Activated naive CD4-positive, alpha-beta T cell treated with anti-CD3 and anti-CD28 coated beads, Interleukin-2, amount 10 ng/mL, durations not matched to agents 7 days and 5 days (primary cell): Measurements from ENCODE around the gene SRP54.
"Not testable (repeated sequence)": the region's sequence is repeated elsewhere in the genome, so short reads cannot be mapped to it uniquely, and the experiment has no call there.

Source experiments
- CTCF ChIA-PET: fragments of 350-600 bp; sonication (Branson Sonifier 250); formaldehyde crosslinking; loops from one replicate; lab custom pipeline; 2021; ENCODE audit warnings: antibody characterized with exemption; lab: Charles Lee
- DNase-seq: peaks from one replicate; pipeline ENCODE4 v3.0.0-alpha.2; 2020
- H3K27ac Mint-ChIP-seq: one replicate; pipeline ENCODE4 v1.8.0; 2021; ENCODE audit warnings: mild to moderate bottlenecking, moderate library complexity, mixed read lengths
- H3K27me3 Mint-ChIP-seq: one replicate; pipeline ENCODE4 v1.8.0; 2021; ENCODE audit warnings: mild to moderate bottlenecking, mixed read lengths
- H3K36me3 Mint-ChIP-seq: one replicate; pipeline ENCODE4 v1.8.0; 2021; ENCODE audit warnings: mixed read lengths
- H3K4me1 Mint-ChIP-seq: one replicate; pipeline ENCODE4 v1.8.0; 2021; ENCODE audit warnings: mixed read lengths
- H3K4me3 Mint-ChIP-seq: one replicate; pipeline ENCODE4 v1.8.0; 2021; ENCODE audit warnings: mild to moderate bottlenecking, moderate library complexity, mixed read lengths
- H3K9me3 Mint-ChIP-seq: one replicate; pipeline ENCODE4 v1.8.0; 2021; ENCODE audit warnings: mixed read lengths

SRP54 gene

GRCh38 chr14:34982421-34983147 lies at the start of gene SRP54:
SRP54 (plus strand) TSS chr14:34982992; CDS start chr14:34996710, 13,718 bp downstream.
- peaks cover 11% of the 10 kb centered on the region for H3K36me3 Mint-ChIP-seq
- no peak within 1 kb of the TSS for H3K27ac Mint-ChIP-seq
- CTCF ChIA-PET = interaction anchor here (1.0 to 2.2 kb wide), 3 partner anchors 52 to 152 kb away, joined by 4 to 9 read pairs (median 5); partner anchors contain the start of gene FAM177A1

GRCh38 chr14:34933301-34933700 lies 49.5 kb upstream of the SRP54 start:
- Mint-ChIP-seq H3K27ac (peak overlapping the region; percentile 39), H3K27me3 (no peaks in the 10 kb centered on the region), H3K36me3 (peaks cover 7% of the 10 kb centered on the region), H3K4me3 (no peak overlapping the region), H3K9me3 (no peaks in the 10 kb centered on the region), H3K4me1 (peaks cover 33% of the 10 kb centered on the region)
- CTCF ChIA-PET = interaction anchor here (1.1 kb wide), 1 partner anchor 8 kb away, joined by 3 read pairs; no protein-coding TSS in a partner anchor
- no peak for DNase-seq

More at GRCh38 chr14:34982421-34983147, at the start of gene SRP54:
- Mint-ChIP-seq H3K4me3 (no peak within 1 kb of the TSS), H3K4me1 (peaks cover 16% of the 10 kb centered on the region), H3K27me3 (no peaks in the 10 kb centered on the region), H3K9me3 (no peaks in the 10 kb centered on the region)
- peak; percentile 100 for DNase-seq

- CTCF ChIA-PET = no interaction called here
- no peak for DNase-seq
- peaks cover 17% of the 10 kb centered on the region for H3K4me1 Mint-ChIP-seq
Measured at GRCh38 chr14:34935488-34935887, 47.3 kb upstream of the SRP54 start.

DNA sequence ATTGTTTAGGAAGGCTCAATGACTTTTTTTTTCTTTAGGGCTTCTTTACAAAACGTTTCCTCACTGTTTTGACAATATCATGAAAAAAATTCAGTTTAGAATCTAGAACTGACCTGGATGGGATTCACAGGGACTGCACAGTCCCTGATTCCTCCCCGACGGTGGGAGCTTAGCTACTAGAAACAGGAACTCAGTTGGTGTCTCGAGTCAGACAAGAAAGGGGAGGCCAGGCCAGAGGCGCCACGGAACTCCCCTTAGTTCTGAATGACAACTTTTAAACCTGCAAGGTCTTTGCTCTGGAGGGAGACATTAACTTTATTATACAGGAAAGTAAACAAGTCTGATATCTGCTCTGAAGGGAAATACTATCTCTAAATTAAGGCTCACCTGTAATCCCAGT lies 45.4 kb upstream of the SRP54 start:
- Mint-ChIP-seq H3K9me3 (peaks cover 4% of the 10 kb centered on the region), H3K4me3 (no peak overlapping the region), H3K4me1 (peaks cover 8% of the 10 kb centered on the region), H3K27me3 (no peaks in the 10 kb centered on the region), H3K27ac (no peak overlapping the region), H3K36me3 (peaks cover 17% of the 10 kb centered on the region)
- CTCF ChIA-PET = interaction anchor here (0.7 to 0.8 kb wide), 2 partner anchors 43 to 475 kb away, joined by 3 to 4 read pairs; no protein-coding TSS in a partner anchor
- no peak for DNase-seq

More at GRCh38 chr14:34935488-34935887, 47.3 kb upstream of the SRP54 start:
- Mint-ChIP-seq H3K9me3 (no peaks in the 10 kb centered on the region), H3K4me3 (no peak overlapping the region), H3K36me3 (peaks cover 14% of the 10 kb centered on the region), H3K27ac (no peak overlapping the region), H3K27me3 (no peaks in the 10 kb centered on the region)

- no peak overlapping the region for H3K27ac Mint-ChIP-seq
Measured at GRCh38 chr14:34937876-34938275, 44.9 kb upstream of the SRP54 start.

DNA sequence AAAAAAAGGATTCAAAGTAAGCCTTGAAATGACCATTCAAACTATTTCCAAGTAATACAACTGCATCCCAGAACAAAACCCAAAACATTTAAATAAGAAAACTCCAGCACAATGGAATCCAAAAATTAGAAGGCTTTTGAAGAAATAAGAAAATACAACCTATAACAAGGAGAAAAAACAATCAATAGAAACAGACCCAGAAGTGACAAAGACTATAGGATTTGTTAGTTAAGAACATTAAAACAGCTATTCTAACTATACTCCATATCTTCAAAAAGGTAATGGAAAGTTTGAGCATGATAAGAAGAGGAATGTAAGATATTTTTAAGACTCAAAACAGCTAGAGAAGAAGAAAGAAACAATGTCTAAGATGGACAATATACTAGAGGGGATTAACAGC lies 39.3 kb upstream of the SRP54 start:
- DNase-seq = no peak
- H3K27me3 Mint-ChIP-seq = no peaks in the 10 kb centered on the region
- peaks cover 31% of the 10 kb centered on the region for H3K36me3 Mint-ChIP-seq
- no peak overlapping the region for H3K27ac Mint-ChIP-seq
- H3K4me1 Mint-ChIP-seq = no peaks in the 10 kb centered on the region
- H3K9me3 Mint-ChIP-seq = peaks cover 7% of the 10 kb centered on the region
- no peak overlapping the region for H3K4me3 Mint-ChIP-seq
- CTCF ChIA-PET = no interaction called here

More at GRCh38 chr14:34937876-34938275, 44.9 kb upstream of the SRP54 start:
- Mint-ChIP-seq H3K9me3 (peaks cover 4% of the 10 kb centered on the region), H3K36me3 (peaks cover 19% of the 10 kb centered on the region), H3K4me3 (no peak overlapping the region), H3K4me1 (peaks cover 7% of the 10 kb centered on the region), H3K27me3 (no peaks in the 10 kb centered on the region)
- CTCF ChIA-PET = interaction anchor here (0.7 to 0.8 kb wide), 2 partner anchors 43 to 474 kb away, joined by 3 to 4 read pairs; no protein-coding TSS in a partner anchor
- DNase-seq = no peak

- Mint-ChIP-seq H3K4me3 (no peak overlapping the region), H3K36me3 (peaks cover 29% of the 10 kb centered on the region), H3K27ac (no peak overlapping the region), H3K4me1 (no peaks in the 10 kb centered on the region), H3K9me3 (peaks cover 7% of the 10 kb centered on the region), H3K27me3 (no peaks in the 10 kb centered on the region)
- CTCF ChIA-PET = interaction anchor here (1.4 kb wide), 1 partner anchor 10 kb away, joined by 4 read pairs; no protein-coding TSS in a partner anchor
- DNase-seq = no peak
Measured at GRCh38 chr14:34944744-34945143, 38.0 kb upstream of the SRP54 start.

DNA sequence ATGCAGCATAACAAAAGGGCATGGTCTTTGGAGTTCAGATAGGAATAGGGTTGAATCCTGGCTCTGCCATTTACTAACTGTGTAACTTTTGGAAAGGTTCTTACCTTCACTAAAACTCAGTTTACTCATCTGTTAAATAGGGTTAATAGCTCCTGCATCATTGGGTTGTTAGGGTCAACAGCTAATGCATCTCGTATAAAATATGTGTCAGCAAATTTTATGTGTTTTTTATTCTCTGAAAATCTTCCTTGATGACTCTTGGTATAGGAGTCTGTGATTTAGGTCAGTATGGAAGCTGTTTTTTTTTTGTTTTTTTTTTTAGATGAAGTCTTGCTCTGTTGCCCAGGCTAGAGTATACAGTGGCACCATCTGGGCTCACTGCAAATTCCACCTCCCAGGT lies 36.1 kb upstream of the SRP54 start:
- no peak overlapping the region for H3K4me3 Mint-ChIP-seq
- H3K27ac Mint-ChIP-seq = no peak overlapping the region
- H3K36me3 Mint-ChIP-seq = peaks cover 29% of the 10 kb centered on the region
- CTCF ChIA-PET = interaction anchor here (0.7 kb wide), 1 partner anchor 67 kb away, joined by 3 read pairs; no protein-coding TSS in a partner anchor
- DNase-seq = no peak
- H3K9me3 Mint-ChIP-seq = peaks cover 7% of the 10 kb centered on the region
- H3K4me1 Mint-ChIP-seq = no peaks in the 10 kb centered on the region
- H3K27me3 Mint-ChIP-seq = no peaks in the 10 kb centered on the region

GRCh38 chr14:34951286-34951685 lies 31.5 kb upstream of the SRP54 start:
- peaks cover 12% of the 10 kb centered on the region for H3K36me3 Mint-ChIP-seq
- H3K4me3 Mint-ChIP-seq = no peak overlapping the region
- CTCF ChIA-PET = no interaction called here
- H3K27me3 Mint-ChIP-seq = no peaks in the 10 kb centered on the region
- no peak overlapping the region for H3K27ac Mint-ChIP-seq
- no peaks in the 10 kb centered on the region for H3K9me3 Mint-ChIP-seq
- H3K4me1 Mint-ChIP-seq = no peaks in the 10 kb centered on the region
- no peak for DNase-seq

GRCh38 chr14:34956931-34957330 lies 25.9 kb upstream of the SRP54 start:
- H3K27ac Mint-ChIP-seq = no peak overlapping the region
- no peaks in the 10 kb centered on the region for H3K27me3 Mint-ChIP-seq

GRCh38 chr14:34957771-34958286 lies 25.0 kb upstream of the SRP54 start:
- H3K9me3 Mint-ChIP-seq = no peaks in the 10 kb centered on the region
- H3K27ac Mint-ChIP-seq = no peak overlapping the region
- no peak for DNase-seq
- no peak overlapping the region for H3K4me3 Mint-ChIP-seq
- no peaks in the 10 kb centered on the region for H3K4me1 Mint-ChIP-seq
- CTCF ChIA-PET = no interaction called here
- no peaks in the 10 kb centered on the region for H3K27me3 Mint-ChIP-seq
- H3K36me3 Mint-ChIP-seq = peaks cover 29% of the 10 kb centered on the region

More at GRCh38 chr14:34956931-34957330, 25.9 kb upstream of the SRP54 start:
- CTCF ChIA-PET = no interaction called here
- no peak for DNase-seq
- H3K4me3 Mint-ChIP-seq = no peak overlapping the region
- no peaks in the 10 kb centered on the region for H3K9me3 Mint-ChIP-seq
- H3K4me1 Mint-ChIP-seq = no peaks in the 10 kb centered on the region
- peaks cover 31% of the 10 kb centered on the region for H3K36me3 Mint-ChIP-seq

DNA sequence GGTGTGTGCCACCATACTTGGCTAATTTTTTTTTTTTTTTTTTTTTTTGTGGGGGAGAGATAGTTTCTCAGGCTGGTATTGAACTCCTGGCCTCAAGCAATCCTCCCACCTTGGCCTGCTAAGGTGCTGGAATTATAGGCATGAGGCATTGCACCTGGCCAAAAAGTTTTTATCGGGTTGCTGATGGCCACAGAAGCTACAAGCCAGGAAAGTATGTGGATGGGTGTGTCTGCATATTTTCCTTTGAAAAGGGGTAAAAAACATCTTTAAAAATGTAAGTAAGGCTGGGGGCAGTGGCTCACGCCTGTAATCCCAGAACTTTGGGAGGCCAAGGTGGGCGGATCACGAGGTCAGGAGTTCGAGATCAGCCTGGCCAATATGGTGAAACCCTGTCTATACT lies 20.7 kb upstream of the SRP54 start:
- H3K27ac Mint-ChIP-seq, H3K27me3 Mint-ChIP-seq, H3K4me3 Mint-ChIP-seq, DNase-seq, H3K4me1 Mint-ChIP-seq, H3K9me3 Mint-ChIP-seq: not testable (repeated sequence)
- peaks cover 25% of the 10 kb centered on the region for H3K36me3 Mint-ChIP-seq
- CTCF ChIA-PET = interaction anchor here (0.6 kb wide), 1 partner anchor 16 kb away, joined by 3 read pairs; no protein-coding TSS in a partner anchor

- CTCF ChIA-PET = no interaction called here
- Mint-ChIP-seq H3K27ac (no peak overlapping the region), H3K27me3 (no peaks in the 10 kb centered on the region), H3K4me1 (peaks cover 6% of the 10 kb centered on the region), H3K36me3 (peaks cover 20% of the 10 kb centered on the region), H3K4me3 (no peak overlapping the region), H3K9me3 (no peaks in the 10 kb centered on the region)
- DNase-seq = no peak
Measured at GRCh38 chr14:34964977-34965764, 17.6 kb upstream of the SRP54 start.

- Mint-ChIP-seq H3K9me3 (no peaks in the 10 kb centered on the region), H3K4me3 (no peak overlapping the region), H3K4me1 (peaks cover 6% of the 10 kb centered on the region), H3K27me3 (no peaks in the 10 kb centered on the region), H3K27ac (no peak overlapping the region), H3K36me3 (peaks cover 18% of the 10 kb centered on the region)
- CTCF ChIA-PET = no interaction called here
- DNase-seq = no peak
Measured at GRCh38 chr14:34965912-34966311, 16.9 kb upstream of the SRP54 start.
